Epithelial cell of esophagus (primary cell): ENCODE measurements around the gene CEP350.

Source experiments
- DNase-seq: peaks from one replicate; pipeline ENCODE4 v3.0.0; 2010; ENCODE audit warnings: low read depth
- H3K4me3 ChIP-seq: 2 replicates; pipeline ENCODE4 v1.5.1; 2011; ENCODE audit warnings: mild to moderate bottlenecking, low read length, control low read depth
- CTCF ChIP-seq: IDR thresholded peaks from 2 replicates; pipeline ENCODE4 v1.5.1; 2011; ENCODE audit warnings: low read depth, mild to moderate bottlenecking, low read length, control low read depth, inconsistent platforms; ENCODE audit not compliant: insufficient read depth; ENCODE audit errors: missing control alignments

The CEP350 gene

GRCh38 chr1:180141381-180141934 is 186.8 kb downstream of the CEP350 start:
- no peak for DNase-seq
- H3K4me3 ChIP-seq: no peak overlapping the region
- no peak for TF ChIP-seq CTCF

- DNase-seq: peak; percentile 54
- no peak overlapping the region for H3K4me3 ChIP-seq
- TF ChIP-seq CTCF: no peak
Observed at GRCh38 chr1:180143359-180143758, 188.7 kb downstream of the CEP350 start.

GRCh38 chr1:180144659-180145357 is 190.2 kb downstream of the CEP350 start:
- no peak for TF ChIP-seq CTCF
- DNase-seq: no peak
- no peak overlapping the region for H3K4me3 ChIP-seq

- TF ChIP-seq CTCF: no peak
- no peak overlapping the region for H3K4me3 ChIP-seq
- DNase-seq: no peak
Observed at GRCh38 chr1:180145446-180145845, 190.8 kb downstream of the CEP350 start.

GRCh38 chr1:180150982-180151381 is 196.4 kb downstream of the CEP350 start:
- H3K4me3 ChIP-seq: no peak overlapping the region
- no peak for TF ChIP-seq CTCF
- DNase-seq: no peak

- no peak overlapping the region for H3K4me3 ChIP-seq
- DNase-seq: peak; percentile 82
- TF ChIP-seq CTCF: no peak
Observed at GRCh38 chr1:180151508-180151907, 196.9 kb downstream of the CEP350 start.

- no peak for DNase-seq
- H3K4me3 ChIP-seq: no peak overlapping the region
- TF ChIP-seq CTCF: no peak
Observed at GRCh38 chr1:180152588-180152987, 198.0 kb downstream of the CEP350 start.
